Measurements from ENCODE around the gene RIMS1. TPM values are rescaled to one million over a fixed set of nuclear protein-coding genes. Genes with fewer than 3 reads are reported as not detected.

The RIMS1 gene
- total RNA-seq, 1 donor from 2014 or later = 21.7 TPM

DNA sequence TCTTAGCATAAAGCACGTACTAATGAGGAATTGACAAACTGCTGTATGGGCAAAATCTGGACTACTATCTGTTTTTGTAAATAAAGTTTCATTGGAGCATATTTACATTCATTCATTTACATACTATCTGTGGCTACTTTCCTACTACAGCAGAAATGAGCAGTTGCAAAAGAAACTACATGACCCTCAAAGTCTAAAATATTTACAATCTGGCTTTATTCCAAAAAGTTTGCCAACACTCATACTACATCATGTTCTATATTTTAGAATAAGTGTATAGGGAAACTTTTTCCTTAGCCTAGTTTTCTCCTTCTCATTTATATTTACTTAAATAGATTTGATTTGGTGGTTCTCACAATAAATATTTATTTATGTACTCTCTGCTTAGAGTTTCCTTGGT is 208.2 kb downstream of the RIMS1 start:
- DNase-seq (ENCODE audit: low read depth) = no peak

DNA sequence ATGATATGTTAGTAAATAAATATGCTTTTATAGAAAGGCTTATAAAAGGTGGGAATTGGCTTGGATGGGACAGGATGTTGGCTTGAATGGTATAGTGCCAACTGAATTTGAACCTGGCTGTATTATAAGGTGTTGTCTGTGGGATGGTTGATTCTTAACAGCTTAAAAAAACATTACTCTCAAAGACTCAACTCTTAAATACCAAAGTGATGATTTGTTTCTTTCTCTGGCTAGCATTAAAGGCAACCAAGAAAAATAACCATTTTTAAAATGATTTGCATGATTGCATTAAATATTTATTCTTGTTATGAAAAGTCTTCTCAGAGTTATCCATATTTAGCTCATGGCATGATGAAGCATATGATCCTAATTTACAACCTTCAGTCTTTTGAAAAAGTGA is 216.2 kb downstream of the RIMS1 start:
- peak; percentile 27 for DNase-seq (ENCODE audit: low read depth)

DNA sequence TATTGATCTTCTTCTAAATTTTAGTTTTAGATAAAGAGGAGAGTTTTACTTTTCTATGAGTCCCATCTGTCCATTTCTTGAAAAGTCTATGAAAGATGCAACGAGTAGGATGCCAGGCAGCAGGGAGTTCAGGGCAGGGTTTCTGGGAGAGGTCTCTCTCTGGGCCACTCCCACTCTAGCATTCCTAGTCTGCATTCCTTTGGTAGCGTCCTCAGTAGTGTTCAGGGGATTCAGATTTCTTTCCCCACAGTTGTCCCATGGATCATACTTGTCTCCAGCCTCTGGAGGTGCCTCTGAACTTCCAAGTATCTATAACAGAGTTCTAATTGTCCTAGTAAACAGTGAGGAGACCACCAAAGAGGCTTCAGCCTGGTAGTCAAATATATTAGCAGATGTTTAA is 225.3 kb downstream of the RIMS1 start:
- no peak for DNase-seq (ENCODE audit: low read depth)

DNA sequence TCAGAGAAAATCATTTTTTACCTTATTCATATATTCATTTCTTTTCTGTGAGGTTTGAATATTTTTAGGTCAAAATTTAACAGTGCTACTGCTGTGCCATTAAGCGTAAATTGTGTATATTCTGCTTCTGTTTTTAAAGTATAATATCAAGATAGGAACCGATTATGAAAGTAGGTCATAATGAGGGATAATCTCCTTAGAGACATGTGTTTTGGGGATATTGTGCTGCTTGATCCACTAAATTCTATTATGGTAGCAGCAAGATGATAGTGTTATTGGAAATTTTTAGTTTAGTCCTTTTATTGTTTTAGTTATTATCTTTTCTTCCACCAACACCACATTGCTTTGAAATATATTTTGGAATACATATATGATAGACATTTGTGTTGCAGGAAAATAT is 244.0 kb downstream of the RIMS1 start:
- no peak for DNase-seq (ENCODE audit: low read depth)

DNA sequence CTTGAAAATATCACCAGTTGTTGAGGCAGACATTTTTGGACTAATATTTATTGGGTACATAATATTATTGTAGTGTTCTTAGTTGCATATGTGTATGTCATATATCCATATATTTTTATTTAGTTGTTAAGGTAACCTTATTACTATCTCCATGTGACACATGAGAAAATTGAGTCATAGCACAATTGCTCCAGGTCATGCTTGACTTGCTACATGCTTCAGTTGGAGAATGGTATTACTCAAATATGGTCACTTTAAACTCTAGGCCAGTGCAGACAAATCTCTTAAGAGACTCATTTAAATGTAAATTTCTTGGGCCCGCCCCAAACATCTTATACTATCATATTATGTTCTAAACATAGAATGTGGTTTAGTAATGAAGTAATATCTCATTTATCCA is 246.1 kb downstream of the RIMS1 start:
- peak; percentile 85 for DNase-seq (ENCODE audit: low read depth)

DNA sequence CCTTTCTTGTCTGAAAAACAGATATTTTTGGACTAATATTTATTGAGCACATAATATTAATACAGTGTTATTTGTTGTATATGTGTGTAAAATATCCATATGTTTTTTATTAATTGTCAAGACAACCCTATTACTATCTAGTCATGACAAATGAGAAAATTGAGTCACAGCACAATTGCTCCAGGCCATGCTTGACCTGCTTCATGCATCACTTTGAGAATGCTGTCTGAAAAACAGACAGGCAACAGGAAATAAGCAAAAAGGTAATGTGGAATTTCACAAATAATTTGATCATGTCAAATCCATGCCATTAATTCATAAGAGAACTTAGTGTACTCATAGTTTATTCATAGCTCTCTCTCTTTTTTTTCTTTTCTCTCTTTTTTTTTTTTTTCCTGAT is 246.5 kb downstream of the RIMS1 start:
- peak; percentile 45 for DNase-seq (ENCODE audit: low read depth)

DNA sequence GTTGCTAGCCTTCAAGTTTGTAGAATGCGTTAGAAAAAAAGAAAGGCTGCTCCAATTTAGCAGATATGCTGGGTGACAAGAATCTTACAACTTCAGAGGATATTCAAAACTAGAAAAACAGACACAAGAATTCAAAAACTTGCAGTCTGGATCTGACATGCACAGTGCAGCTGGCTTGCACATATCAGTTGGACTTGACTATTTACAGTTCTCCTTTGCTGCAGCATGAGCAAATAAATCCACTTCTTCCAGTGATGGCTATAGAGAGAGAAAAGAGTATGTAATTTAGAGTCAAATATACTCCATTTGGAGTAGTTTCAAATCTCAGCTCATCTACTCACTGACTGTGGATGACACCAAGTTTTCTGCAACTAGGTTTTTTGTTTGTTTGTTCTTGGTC is 247.0 kb downstream of the RIMS1 start:
- no peak for DNase-seq (ENCODE audit: low read depth)

DNA sequence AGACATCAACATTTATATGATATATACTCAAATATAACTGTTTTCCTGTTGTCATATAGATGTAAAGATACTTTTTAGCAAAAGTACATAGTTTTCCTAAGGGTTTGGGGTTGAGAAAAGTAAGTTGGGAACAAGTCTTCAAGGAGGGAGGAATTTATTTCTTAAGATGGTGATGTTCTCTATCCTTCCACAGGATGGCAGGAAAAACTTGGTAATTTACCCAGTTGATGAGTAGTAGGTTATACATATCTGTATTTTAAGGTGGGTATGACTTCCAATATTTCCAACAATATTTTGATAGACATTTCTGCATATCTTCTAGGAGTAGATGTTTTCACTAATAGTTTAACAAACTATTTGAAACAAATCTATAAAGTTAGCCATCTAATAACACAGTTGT is 254.4 kb downstream of the RIMS1 start:
- no peak for DNase-seq (ENCODE audit: low read depth)

DNA sequence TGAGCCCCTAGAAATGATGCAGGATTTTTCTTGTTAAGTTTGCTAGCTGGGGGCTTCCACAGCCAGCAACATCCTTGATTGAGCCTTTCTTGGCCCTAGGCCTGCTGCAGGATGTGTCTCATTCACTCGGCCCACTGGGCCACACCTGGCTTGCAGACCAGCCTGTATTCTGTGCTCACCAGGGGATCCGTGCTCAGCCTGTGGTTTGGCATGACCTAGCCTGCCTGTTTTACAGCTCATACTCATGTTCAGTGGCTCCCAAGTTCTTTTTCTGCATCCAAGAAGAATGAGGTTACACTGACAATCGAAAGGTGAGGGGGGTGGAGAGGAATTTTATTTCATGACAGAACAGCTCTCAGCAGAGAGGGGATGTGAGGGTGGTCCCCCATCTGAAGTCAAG is 263.4 kb downstream of the RIMS1 start:
- no peak for DNase-seq (ENCODE audit: low read depth)

DNA sequence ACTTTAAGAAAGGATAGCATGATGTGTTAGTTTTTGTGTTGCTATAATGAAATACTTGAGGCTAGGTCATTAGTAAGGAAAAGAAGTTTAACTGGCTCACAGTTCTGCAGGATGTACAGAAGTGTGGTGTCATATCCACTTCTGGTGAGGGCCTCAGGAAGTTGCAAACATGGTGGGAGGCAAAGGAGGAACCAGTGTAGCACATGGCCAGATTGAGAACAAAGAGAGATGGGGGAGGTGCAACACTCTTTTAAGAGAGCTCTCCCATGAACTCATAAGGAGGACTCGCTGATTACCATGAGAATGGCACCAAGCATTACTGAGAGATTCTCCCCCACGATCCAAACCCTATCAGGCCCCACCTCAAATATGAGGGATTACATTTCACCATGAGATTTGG is 265.4 kb downstream of the RIMS1 start:
- DNase-seq (ENCODE audit: low read depth) = no peak

DNA sequence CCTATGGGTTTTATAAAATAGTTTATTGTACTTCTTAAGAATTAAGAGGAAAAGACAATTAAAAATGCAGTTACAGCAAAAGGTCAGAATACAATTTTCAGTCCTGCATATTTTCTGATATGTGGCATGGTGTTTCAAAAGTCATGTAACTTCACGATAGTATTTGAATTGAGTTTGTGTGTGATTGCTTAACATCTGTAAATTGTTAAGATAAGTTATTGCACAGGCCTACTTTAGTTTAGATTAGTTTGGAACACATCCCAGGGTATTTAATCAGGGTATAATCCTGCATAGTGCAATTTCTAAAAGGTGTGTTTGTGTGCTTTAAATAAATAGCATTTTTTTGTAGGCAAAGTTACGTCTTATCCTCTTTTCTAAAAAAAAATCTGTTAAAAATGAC is 289.6 kb downstream of the RIMS1 start:
- no peak for DNase-seq (ENCODE audit: low read depth)

DNA sequence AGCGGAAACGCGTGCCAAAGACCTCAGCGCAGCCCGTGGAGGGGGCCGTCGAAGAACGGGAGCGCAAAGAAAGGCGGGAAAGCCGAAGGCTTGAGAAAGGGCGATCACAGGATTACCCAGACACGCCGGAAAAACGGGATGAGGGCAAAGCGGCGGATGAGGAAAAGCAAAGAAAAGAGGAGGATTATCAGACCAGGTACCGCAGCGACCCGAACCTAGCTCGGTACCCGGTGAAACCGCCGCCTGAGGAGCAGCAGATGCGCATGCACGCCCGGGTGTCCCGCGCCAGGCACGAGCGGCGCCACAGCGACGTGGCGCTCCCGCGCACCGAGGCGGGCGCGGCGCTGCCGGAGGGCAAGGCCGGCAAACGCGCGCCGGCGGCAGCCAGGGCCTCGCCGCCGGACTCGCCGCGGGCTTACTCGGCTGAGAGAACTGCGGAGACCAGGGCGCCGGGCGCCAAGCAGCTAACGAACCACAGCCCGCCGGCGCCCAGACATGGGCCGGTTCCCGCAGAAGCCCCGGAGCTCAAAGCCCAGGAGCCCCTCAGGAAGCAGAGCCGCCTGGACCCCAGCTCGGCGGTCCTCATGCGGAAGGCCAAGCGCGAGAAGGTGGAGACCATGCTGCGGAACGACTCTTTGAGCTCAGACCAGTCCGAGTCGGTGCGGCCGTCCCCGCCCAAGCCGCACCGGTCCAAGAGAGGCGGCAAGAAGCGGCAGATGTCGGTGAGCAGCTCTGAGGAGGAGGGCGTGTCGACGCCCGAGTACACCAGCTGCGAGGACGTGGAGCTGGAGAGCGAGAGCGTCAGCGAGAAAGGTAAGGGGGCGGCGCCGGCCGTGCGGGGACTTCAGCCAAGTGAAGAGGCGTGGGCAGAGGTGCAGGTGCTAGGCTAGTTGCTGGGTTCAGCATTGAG is 296.2 kb downstream of the RIMS1 start:
- DNase-seq (ENCODE audit: low read depth) = peak; percentile 8

DNA sequence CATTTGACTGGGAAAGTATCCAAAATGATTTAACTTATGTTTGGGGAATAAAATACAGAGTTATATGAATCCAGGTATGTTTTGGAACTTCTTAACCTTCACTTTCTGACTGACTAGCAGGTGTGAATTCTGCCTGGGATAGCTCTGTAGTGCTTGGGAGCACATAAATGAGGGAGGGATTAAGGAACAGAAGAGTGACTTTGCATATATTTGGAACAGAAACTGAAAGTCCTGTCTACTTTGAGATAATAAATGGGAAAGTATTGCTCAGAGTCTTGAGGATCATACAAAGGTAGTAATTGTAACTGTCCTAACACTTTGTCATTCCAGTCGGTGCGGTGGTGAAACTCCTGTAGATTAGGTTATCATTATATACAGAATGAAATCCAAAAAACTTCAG is 317.6 kb downstream of the RIMS1 start:
- DNase-seq (ENCODE audit: low read depth) = no peak

DNA sequence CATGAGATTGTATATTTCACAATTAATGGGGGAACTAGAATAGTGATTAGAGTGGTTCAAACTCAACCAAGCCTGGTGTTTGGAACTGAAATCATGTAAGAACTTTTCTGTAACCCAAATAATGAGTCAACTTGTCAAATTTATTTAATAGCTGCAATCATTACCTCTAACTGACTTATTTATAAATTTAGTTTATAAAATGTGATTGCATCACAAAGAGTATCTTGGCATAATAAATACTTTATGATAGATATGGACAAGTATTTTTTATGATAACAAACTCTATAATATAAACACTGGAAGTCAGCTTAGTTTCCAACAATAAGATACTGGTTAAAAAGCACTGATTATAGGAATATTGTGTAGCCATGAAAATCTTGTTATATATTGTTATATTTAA is 319.1 kb downstream of the RIMS1 start:
- no peak for DNase-seq (ENCODE audit: low read depth)

DNA sequence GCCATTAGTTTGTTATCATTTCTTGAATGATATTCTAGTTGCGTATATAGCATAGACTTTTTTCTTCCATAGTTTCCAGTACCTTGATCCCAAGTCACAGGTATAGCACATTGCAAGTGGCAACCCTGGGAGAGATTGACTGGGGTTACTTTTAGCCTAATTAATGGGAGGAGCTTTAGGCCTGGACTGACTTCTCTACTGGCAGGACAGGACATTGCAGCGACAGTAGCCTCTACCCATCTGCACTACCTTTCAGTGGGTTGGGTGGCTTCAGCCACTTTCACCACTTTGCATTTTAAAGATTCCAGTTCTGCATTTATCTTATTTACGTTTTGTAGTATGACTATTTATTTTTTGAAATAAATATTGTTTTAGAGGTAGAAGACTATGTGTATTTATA is 320.3 kb downstream of the RIMS1 start:
- no peak for DNase-seq (ENCODE audit: low read depth)

DNA sequence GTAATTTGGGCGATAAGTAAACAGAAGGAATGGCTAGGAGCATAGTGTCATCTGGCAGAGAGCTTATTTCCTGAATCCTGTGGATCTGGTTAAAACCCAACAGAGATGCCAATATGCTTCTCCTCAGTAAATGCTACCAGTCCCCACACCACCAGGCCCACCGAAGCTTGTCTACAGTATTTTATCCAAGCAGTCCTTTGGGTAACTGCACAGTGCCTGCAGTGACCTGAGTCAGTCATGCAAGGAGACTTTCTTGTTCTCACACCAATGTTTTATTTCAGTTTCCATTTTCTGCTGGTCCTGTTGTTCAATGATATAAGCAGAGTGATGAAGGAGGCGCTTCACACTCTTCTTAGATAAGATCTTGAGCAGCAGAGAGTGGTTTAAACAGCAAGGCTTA is 326.3 kb downstream of the RIMS1 start:
- DNase-seq (ENCODE audit: low read depth) = no peak

DNA sequence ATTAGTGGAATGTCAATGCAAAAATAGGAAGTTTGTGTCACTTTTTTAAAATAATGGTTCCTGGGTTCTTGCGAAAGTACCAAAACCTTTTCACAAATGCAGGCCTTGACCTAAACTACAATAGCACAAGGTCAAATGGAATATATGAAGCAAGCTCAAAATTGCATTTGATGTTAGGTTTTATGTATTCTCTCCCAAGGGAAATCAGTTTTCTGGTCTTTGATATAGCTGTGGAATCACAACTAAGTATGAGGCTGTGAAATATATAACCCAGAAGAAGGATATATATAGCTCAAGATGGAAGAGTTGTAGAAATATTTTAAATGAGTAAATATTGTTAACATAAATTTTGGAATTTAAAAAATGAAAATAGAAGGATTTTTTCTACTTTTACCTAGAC is 327.3 kb downstream of the RIMS1 start:
- no peak for DNase-seq (ENCODE audit: low read depth)

DNA sequence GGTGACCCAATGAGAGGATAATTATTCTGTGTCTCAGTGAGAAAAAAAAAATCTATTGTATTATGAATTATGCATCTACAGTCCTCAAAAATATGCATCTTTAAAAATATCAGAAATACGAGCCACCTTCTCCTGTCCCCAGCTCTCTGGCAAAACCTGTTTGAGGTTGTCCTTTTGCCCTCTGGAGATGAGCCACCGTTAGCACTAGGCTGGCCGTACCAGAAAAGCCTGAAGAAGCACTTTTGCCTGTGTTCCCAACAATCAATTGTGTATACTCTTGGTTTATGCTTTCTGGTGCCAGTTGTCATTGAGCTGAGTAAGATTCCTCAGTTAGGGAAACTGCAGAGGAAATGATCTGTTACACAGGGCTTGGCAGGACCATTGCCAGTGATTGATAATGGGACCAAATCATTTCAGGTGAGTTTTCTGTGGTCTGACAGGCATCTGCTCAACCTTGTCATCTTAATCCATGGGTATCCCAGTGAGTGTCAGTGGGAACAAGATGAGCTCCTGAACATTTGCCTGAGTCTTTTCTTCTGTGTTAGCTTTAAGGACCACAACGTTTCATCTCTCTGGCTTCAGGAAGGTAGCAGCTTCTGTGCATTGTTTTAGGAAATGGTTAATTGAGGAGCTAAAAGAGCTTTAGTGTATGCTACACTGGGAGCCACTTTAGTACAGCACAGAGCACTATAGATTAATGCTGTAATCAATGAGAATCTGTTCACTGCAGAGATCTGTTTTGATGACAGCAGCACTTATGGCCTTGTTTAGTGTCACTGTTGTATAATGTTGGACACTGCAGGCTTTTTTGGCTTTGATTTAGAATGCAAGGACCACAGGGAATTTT is 330.1 kb downstream of the RIMS1 start:
- DNase-seq (ENCODE audit: low read depth) = no peak

DNA sequence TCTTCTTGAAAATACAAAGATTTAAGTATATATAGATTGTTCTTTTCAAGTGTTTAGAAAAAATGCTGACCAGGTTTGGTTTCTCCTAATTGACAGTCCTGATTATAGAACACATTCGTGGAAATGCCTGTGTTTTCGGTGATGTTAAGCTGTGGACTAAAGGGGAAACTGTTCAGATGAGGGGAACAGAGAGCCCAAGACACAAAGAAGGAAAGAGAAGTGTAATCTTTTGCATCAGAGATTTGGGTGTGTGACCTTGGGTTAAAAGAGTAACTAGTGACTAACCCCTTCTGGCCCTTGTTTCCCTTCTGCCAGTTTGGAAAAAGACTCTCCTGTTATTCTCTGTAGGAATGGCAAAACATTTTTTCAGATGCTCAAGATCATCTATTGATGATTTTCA is 331.3 kb downstream of the RIMS1 start:
- no peak for DNase-seq (ENCODE audit: low read depth)

DNA sequence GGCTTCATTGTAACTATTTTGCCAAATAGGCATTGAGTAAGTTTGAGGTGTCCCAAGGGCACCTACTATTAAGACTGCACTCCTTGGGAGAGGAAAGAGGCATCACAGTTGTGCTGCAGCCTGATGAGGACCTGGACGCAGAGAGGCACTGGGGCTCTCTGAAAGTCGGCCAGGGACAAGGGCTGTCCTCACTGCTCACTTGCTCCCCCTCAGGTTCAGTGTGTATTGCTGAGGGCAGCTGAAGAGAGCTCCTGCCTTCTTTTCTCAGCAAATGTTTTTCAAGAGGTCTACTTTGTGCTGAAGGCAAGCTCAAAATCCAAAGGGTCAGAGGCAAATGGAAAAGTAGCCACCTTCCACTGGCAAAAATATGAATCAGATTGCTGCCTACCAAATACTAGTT is 331.8 kb downstream of the RIMS1 start:
- DNase-seq (ENCODE audit: low read depth) = peak; percentile 50

DNA sequence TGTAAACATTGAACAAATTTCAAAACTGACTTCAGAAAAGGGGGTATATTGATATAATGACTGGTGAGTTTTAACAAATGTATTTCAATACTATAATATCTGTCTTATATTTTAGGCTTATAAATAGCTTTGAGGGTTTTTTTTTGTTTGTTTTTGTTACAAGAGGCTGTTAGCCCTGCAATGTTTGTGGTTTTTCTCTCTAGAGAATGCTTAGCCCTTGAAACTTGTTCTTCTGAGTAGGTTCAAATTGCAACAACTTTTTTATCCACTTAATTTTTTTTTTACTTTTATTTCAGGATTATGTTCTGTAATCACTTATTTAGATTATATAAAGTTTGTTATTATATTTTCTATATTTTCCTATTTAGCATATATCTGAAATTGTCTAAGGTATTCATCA is 333.2 kb downstream of the RIMS1 start:
- DNase-seq (ENCODE audit: low read depth) = no peak

DNA sequence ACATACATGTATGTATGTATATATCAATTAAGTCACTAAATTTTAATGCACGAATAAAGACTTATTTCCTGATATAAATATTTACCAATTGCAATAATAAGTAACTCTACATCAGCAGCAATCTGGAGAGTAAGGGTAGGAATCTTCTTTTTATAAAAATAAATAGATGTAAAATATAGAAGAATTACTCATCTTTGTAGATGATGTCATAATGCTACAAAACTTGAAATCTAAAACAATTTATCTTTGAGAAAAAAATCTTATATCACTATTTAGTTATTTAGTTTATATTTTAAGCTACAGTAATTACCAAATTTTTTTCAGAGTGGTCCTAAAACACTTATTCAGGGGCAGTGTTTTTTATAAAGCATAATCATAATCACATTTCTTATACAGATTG is 351.7 kb downstream of the RIMS1 start:
- no peak for DNase-seq (ENCODE audit: low read depth)

DNA sequence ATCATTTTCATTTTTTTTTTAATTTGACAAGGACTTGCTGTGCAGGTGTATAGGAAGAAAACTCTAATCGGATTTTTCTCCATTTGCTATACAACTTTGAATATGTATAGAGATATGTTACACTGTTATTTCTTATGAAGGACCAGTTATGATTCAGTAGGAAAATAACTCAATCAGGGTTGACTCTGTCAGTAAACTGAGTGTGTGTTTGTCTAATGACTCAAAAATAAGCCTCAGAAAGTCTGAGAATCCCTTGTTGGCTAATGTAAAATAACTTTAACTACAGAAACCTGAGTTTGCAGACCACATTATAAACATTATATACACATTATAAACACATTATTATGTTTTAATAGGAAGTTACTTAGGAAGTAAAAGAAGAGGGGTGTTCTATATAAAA is 352.6 kb downstream of the RIMS1 start:
- peak; percentile 25 for DNase-seq (ENCODE audit: low read depth)

All from renal cortical epithelial cell (primary cell).